ENCODE results near the gene NEURL4. TPM values are rescaled to one million over a fixed set of nuclear protein-coding genes. Genes with fewer than 3 reads are reported as not detected.
A peak's percentile ranks its signal among the peaks of the same experiment; 100 is the strongest.
"Not testable (repeated sequence)": the region's sequence is repeated elsewhere in the genome, so short reads cannot be mapped to it uniquely, and the experiment has no call there.

The NEURL4 gene
- total RNA-seq, 2 donors from 2014 or later, result 24.4 to 45.3 TPM

DNA sequence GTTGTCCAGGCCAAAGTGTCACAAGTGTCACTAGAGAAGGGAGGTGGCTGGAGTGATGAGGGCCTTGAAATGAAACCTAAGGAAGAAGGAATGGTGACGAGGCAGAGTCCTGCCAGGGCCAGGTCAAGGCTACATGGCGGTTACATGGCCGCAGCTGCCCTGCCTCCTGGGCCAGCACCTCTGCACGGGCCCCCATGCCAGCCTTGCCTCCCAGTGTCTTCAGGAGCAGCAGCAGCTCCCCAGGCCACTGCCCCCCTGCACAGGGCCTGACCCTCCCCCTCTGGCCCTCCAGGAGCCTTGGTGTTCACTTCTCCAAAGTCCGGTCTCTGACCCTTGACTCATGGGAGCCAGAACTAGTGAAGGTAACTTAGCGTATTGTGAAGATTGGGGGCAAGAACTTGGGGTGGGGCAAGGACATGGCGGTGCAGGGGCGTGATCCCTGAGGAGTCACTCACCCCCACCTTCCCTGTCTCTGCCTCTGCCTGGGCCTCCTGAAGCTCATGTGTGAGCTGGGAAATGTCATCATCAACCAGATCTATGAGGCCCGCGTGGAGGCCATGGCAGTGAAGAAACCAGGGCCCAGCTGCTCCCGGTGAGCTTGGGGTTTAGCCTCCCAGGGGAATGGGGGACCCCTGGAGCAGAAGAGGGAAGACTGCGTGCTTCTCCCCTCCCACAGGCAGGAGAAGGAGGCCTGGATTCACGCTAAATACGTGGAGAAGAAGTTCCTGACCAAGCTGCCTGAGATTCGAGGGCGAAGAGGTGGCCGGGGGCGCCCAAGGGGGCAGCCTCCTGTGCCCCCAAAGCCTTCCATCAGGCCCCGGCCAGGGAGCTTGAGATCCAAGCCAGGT lies 18.7 kb upstream of the NEURL4 start:
- Histone ChIP-seq H3K4me1 (ENCODE audit: control insufficient read depth in 1 of 2, low read depth in 2 of 2) (peaks cover 9 to 19% of the 10 kb centered on the region in 2 donors), H3K4me3 (no peak overlapping the region), H3K27ac (no peak overlapping the region), H3K27me3 (replicated peaks; ENCODE audit: insufficient read depth) (no peaks in the 10 kb centered on the region), H3K9me3 (no peaks in the 10 kb centered on the region), H3K36me3 (no peaks in the 10 kb centered on the region)
- TF ChIP-seq, protein P1, sequence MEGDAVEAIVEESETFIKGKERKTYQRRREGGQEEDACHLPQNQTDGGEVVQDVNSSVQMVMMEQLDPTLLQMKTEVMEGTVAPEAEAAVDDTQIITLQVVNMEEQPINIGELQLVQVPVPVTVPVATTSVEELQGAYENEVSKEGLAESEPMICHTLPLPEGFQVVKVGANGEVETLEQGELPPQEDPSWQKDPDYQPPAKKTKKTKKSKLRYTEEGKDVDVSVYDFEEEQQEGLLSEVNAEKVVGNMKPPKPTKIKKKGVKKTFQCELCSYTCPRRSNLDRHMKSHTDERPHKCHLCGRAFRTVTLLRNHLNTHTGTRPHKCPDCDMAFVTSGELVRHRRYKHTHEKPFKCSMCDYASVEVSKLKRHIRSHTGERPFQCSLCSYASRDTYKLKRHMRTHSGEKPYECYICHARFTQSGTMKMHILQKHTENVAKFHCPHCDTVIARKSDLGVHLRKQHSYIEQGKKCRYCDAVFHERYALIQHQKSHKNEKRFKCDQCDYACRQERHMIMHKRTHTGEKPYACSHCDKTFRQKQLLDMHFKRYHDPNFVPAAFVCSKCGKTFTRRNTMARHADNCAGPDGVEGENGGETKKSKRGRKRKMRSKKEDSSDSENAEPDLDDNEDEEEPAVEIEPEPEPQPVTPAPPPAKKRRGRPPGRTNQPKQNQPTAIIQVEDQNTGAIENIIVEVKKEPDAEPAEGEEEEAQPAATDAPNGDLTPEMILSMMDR (IDR thresholded peaks at IDR 0.05), result no peak
- DNase-seq (ENCODE audit: low spot score) (no peak), ATAC-seq (ENCODE audit: insufficient number of reproducible peaks, low FRiP score, low read depth) (no peak)

- Histone ChIP-seq H3K27ac (no peak overlapping the region), H3K27me3 (replicated peaks; ENCODE audit: insufficient read depth) (no peaks in the 10 kb centered on the region), H3K4me1 (ENCODE audit: control insufficient read depth in 1 of 2, low read depth in 2 of 2) (peaks cover 5 to 14% of the 10 kb centered on the region in 2 donors), H3K4me3 (no peak overlapping the region), H3K36me3 (no peaks in the 10 kb centered on the region), H3K9me3 (no peaks in the 10 kb centered on the region)
- ATAC-seq (ENCODE audit: insufficient number of reproducible peaks, low FRiP score, low read depth) (no peak), DNase-seq (ENCODE audit: low spot score) (no peak)
- TF ChIP-seq, protein P1 (IDR thresholded peaks at IDR 0.05), result no peak
These were observed 17.9 kb upstream of the NEURL4 start for GRCh38 chr17:7346761-7347614.

DNA sequence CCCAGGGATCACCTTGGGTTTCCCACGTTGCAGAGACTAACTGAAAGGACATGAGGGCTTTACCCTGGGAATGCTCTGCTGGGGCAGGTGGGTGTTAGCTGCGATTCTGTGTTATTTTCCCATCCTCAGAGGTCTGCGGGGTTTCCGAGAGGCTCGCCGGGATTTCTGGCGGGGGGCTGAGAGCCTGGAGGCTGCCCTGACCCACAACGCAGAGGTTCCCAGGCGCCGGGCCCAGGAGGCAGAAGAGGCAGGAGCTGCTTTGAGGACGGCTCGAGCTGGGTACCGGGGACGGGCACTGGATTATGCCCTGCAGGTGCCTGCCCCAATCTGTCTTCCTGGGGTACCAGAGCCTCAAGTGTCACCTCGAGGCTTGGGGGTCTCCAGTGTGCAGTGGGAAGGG lies 14.1 kb upstream of the NEURL4 start:
- no peaks in the 10 kb centered on the region for H3K4me1 ChIP-seq (ENCODE audit: control insufficient read depth in 1 of 2, low read depth in 2 of 2)
- ATAC-seq (ENCODE audit: insufficient number of reproducible peaks, low FRiP score, low read depth) (no peak), DNase-seq (ENCODE audit: low spot score) (no peak)
- TF ChIP-seq, protein P1 (IDR thresholded peaks at IDR 0.05), result no peak
- H3K36me3 ChIP-seq, result no peaks in the 10 kb centered on the region
- H3K4me3 ChIP-seq, result no peak overlapping the region
- no peaks in the 10 kb centered on the region for H3K9me3 ChIP-seq
- H3K27ac ChIP-seq, result no peak overlapping the region
- H3K27me3 ChIP-seq (replicated peaks; ENCODE audit: insufficient read depth), result no peaks in the 10 kb centered on the region

- DNase-seq (ENCODE audit: low spot score) (no peak), ATAC-seq (ENCODE audit: insufficient number of reproducible peaks, low FRiP score, low read depth) (no peak)
- Histone ChIP-seq H3K27ac (no peak overlapping the region), H3K9me3 (no peaks in the 10 kb centered on the region), H3K4me1 (ENCODE audit: control insufficient read depth in 1 of 2, low read depth in 2 of 2) (no peaks in the 10 kb centered on the region), H3K4me3 (no peak overlapping the region), H3K27me3 (replicated peaks; ENCODE audit: insufficient read depth) (no peaks in the 10 kb centered on the region), H3K36me3 (no peaks in the 10 kb centered on the region)
- TF ChIP-seq, protein P1 (IDR thresholded peaks at IDR 0.05), result no peak
These were observed 12.7 kb upstream of the NEURL4 start for GRCh38 chr17:7341842-7342241.

GRCh38 chr17:7340179-7340578 lies 11.0 kb upstream of the NEURL4 start:
- ATAC-seq (ENCODE audit: insufficient number of reproducible peaks, low FRiP score, low read depth), result no peak

GRCh38 chr17:7337600-7337999 lies 8.5 kb upstream of the NEURL4 start:
- H3K27ac ChIP-seq; ATAC-seq (ENCODE audit: insufficient number of reproducible peaks, low FRiP score, low read depth); H3K27me3 ChIP-seq (replicated peaks; ENCODE audit: insufficient read depth); H3K9me3 ChIP-seq; DNase-seq (ENCODE audit: low spot score); H3K4me1 ChIP-seq (ENCODE audit: control insufficient read depth in 1 of 2, low read depth in 2 of 2); H3K36me3 ChIP-seq: not testable (repeated sequence)
- peak overlapping the region; percentile 57 for H3K4me3 ChIP-seq

More at GRCh38 chr17:7340179-7340578, 11.0 kb upstream of the NEURL4 start:
- H3K9me3 ChIP-seq, result no peaks in the 10 kb centered on the region
- DNase-seq (ENCODE audit: low spot score), result no peak
- no peak overlapping the region for H3K27ac ChIP-seq
- TF ChIP-seq, protein P1 (IDR thresholded peaks at IDR 0.05), result no peak
- H3K4me1 ChIP-seq (ENCODE audit: control insufficient read depth in 1 of 2, low read depth in 2 of 2), result no peaks in the 10 kb centered on the region
- H3K27me3 ChIP-seq (replicated peaks; ENCODE audit: insufficient read depth), result no peaks in the 10 kb centered on the region
- no peaks in the 10 kb centered on the region for H3K36me3 ChIP-seq
- H3K4me3 ChIP-seq, result no peak overlapping the region

Measured in thoracic aorta (tissue), 2 donors.